GM21737 (cell line): ENCODE results near the gene BBS12.
"Not testable (repeated sequence)": the region's sequence is repeated elsewhere in the genome, so short reads cannot be mapped to it uniquely, and the experiment has no call there.

Experiments used
- ATAC-seq: cut with Tn5 transposase; IDR thresholded peaks from one replicate; pipeline ENCODE4 v1.9.1; 2021; ENCODE audit warnings: mild to moderate bottlenecking, moderate library complexity; ENCODE audit not compliant: unreplicated experiment

BBS12 gene

GRCh38 chr4:122764071-122764820 is 31.7 kb downstream of the BBS12 start:
- ATAC-seq: peak; percentile 3

GRCh38 chr4:122764821-122765215 is 32.3 kb downstream of the BBS12 start:
- peak; percentile 84 for ATAC-seq

- ATAC-seq: no peak
Observed at GRCh38 chr4:122765692-122766352, 33.3 kb downstream of the BBS12 start.

GRCh38 chr4:122766353-122766705 is 33.8 kb downstream of the BBS12 start:
- ATAC-seq: no peak

- no peak for ATAC-seq
Observed at GRCh38 chr4:122766950-122767349, 34.4 kb downstream of the BBS12 start.

GRCh38 chr4:122771724-122772123 is 39.2 kb downstream of the BBS12 start:
- ATAC-seq: no peak

- no peak for ATAC-seq
Observed at GRCh38 chr4:122772311-122772710, 39.8 kb downstream of the BBS12 start.

- no peak for ATAC-seq
Observed at GRCh38 chr4:122772986-122773385, 40.5 kb downstream of the BBS12 start.

- no peak for ATAC-seq
Observed at GRCh38 chr4:122775039-122775438, 42.5 kb downstream of the BBS12 start.

GRCh38 chr4:122775987-122776836 is 43.7 kb downstream of the BBS12 start:
- no peak for ATAC-seq

GRCh38 chr4:122776916-122777315 is 44.4 kb downstream of the BBS12 start:
- ATAC-seq: no peak

GRCh38 chr4:122777846-122778673 is 45.6 kb downstream of the BBS12 start:
- no peak for ATAC-seq

- ATAC-seq: no peak
Observed at GRCh38 chr4:122781486-122781885, 49.0 kb downstream of the BBS12 start.

- no peak for ATAC-seq
Observed at GRCh38 chr4:122783301-122784215, 51.1 kb downstream of the BBS12 start.

- no peak for ATAC-seq
Observed at GRCh38 chr4:122784261-122784660, 51.8 kb downstream of the BBS12 start.

GRCh38 chr4:122785099-122785498 is 52.6 kb downstream of the BBS12 start:
- no peak for ATAC-seq

- ATAC-seq: not testable (repeated sequence)
Observed at GRCh38 chr4:122786296-122786695, 53.8 kb downstream of the BBS12 start.

GRCh38 chr4:122786920-122787319 is 54.4 kb downstream of the BBS12 start:
- not testable (repeated sequence) for ATAC-seq

GRCh38 chr4:122787940-122788339 is 55.4 kb downstream of the BBS12 start:
- no peak for ATAC-seq

GRCh38 chr4:122788935-122789334 is 56.4 kb downstream of the BBS12 start:
- ATAC-seq: no peak
